Fibroblast of the aortic adventitia (primary cell): ENCODE measurements around the gene CSMD2. TPM values are rescaled to one million over a fixed set of nuclear protein-coding genes. Genes with fewer than 3 reads are reported as not detected.

ENCODE experiments used
- DNase-seq: peaks from one replicate; pipeline ENCODE4 v3.0.0-alpha.2; 2010; ENCODE audit warnings: low read depth
- H3K4me3 ChIP-seq: 2 replicates; pipeline ENCODE4 v1.5.1; 2011; ENCODE audit warnings: low read depth, mild to moderate bottlenecking, control low read depth, low read length, moderate library complexity
- total RNA-seq: library from RNA; depleted of rRNA; stranded (reverse); fragments of >200 nt; gene quantifications from 2 replicates; pipeline ENCODE4 v1.2.3, GENCODE V29; 2012; ENCODE audit warnings: low replicate concordance
- TF ChIP-seq, protein P1 (sequence below): IDR thresholded peaks from 2 replicates; pipeline ENCODE4 v1.5.1; 2011; ENCODE audit warnings: mild to moderate bottlenecking, low read length, control low read depth, inconsistent platforms; ENCODE audit not compliant: insufficient read depth

Gene CSMD2
- total RNA-seq, 1 donor, result 6.6 TPM

DNA sequence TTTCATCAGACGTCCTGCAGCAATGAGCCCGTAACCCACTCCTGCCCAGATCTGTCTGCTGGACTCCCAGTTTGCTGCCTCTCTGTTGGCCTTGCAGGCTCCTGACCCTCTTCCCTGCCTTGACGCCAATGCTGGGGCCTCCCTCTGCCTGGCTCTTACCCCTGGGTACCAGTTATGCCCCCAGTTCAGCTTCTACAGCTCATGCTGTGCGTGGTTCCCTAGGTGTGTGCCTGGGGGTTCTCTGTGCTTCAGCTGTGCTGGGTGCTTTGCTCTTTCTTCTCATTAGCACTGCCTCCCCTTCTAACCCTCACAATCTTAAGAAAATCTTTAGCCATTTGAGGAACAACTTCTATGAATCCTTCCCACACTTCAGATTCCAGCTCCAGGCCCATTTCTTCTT lies 541.2 kb downstream of the CSMD2 start:
- DNase-seq, result no peak
- TF ChIP-seq, protein P1, sequence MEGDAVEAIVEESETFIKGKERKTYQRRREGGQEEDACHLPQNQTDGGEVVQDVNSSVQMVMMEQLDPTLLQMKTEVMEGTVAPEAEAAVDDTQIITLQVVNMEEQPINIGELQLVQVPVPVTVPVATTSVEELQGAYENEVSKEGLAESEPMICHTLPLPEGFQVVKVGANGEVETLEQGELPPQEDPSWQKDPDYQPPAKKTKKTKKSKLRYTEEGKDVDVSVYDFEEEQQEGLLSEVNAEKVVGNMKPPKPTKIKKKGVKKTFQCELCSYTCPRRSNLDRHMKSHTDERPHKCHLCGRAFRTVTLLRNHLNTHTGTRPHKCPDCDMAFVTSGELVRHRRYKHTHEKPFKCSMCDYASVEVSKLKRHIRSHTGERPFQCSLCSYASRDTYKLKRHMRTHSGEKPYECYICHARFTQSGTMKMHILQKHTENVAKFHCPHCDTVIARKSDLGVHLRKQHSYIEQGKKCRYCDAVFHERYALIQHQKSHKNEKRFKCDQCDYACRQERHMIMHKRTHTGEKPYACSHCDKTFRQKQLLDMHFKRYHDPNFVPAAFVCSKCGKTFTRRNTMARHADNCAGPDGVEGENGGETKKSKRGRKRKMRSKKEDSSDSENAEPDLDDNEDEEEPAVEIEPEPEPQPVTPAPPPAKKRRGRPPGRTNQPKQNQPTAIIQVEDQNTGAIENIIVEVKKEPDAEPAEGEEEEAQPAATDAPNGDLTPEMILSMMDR, result no peak
- H3K4me3 ChIP-seq, result no peak overlapping the region

DNA sequence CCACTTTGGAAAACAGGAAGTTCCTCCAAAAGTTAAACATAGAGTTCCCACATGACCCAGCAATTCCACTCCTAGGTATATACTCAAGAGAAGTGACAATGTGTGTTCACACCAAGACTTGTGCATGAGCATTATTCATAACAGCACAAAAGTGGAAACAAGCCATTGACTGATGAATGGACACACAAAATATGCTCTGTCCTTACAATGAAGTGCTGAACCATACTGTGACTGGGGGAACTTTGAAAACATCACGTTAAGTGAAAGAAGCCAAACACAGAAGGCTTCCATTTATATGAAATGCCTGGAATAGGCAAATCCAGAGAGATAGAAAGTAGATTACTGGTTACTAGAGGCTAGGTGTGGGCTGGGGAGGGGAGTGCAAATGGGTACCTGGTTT lies 542.3 kb downstream of the CSMD2 start:
- H3K4me3 ChIP-seq, result no peak overlapping the region
- no peak for DNase-seq
- TF ChIP-seq, protein P1, result no peak

DNA sequence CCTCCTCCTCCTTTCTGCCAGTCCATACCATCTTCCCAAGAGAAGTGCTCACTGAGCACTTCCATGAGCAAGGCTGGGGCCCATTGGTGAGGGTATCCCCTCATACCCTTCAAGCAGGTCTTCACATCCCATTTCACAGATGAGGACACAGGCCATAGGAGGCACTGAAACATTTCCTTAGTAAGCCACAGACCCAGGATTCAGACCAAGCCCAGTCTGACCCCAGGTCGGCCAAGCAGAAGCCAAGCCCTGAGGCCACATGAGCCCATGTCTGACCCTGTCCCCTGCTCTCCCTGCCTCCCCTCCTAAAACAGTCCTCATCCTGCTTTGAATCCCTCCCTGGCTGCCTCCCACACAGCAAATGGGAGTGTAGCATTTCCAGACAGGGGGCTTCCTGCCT lies 546.4 kb downstream of the CSMD2 start:
- H3K4me3 ChIP-seq, result no peak overlapping the region
- no peak for DNase-seq
- TF ChIP-seq, protein P1, result no peak

DNA sequence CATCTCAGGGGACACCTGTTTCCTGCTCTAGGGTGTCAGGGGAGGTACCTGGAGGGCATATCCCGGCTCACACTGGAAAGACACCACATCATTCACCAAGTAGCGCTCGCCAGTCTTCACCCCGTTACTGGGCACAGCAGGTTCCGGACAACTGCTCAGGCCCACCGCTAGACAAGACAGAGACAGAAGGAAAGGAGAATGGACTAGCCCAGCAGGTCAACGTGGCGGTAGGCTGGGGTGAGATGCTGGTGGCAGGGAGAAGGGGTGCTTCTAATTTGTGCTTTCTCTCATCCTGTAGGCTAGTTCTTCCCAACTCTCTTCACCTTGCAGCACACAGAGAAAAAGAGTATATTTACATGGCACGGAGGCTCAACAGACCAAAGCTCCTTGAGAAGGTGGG lies 547.6 kb downstream of the CSMD2 start:
- no peak overlapping the region for H3K4me3 ChIP-seq
- TF ChIP-seq, protein P1, result no peak
- DNase-seq, result no peak

DNA sequence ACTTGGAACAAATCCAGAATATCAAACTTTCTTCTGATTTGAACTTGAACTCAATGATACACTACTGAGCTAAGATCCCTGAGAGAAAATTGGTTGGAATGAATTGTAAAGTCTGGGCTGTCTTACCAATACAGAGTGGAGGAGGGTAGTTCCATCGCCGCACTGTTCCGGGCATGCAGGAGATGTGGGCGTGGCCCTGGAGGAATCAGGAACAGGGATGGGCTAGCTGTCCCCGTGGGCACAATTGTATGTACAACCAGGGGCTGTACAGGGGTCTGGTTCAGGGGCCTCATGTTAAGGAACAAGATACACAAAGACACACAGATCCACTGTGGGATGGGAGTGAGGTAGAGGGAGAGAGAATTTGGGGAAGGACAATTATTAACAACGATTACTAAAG lies 548.2 kb downstream of the CSMD2 start:
- TF ChIP-seq, protein P1, result no peak
- no peak for DNase-seq

DNA sequence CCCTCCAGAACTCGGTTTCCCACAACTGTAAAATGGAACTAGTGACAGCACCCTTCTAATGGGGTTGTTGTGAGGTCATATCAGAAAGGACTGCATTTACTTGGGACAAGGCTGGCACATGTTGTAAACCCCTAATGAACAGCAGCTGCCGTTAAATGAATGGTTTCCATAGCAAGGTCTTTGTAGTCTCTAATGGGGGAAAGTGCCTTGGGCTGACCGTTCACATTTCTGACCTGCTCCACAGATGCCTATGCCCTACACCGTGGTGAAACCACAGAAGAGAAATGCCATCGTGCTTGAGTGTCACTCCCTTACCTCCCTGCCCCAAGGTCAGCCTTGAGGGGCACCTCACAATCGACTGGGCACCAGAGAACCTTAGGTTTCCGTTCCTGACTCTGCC lies 549.5 kb downstream of the CSMD2 start:
- no peak for DNase-seq
- TF ChIP-seq, protein P1, result no peak
- no peak overlapping the region for H3K4me3 ChIP-seq

More for the DNA sequence above, 548.2 kb downstream of the CSMD2 start:
- H3K4me3 ChIP-seq, result no peak overlapping the region

DNA sequence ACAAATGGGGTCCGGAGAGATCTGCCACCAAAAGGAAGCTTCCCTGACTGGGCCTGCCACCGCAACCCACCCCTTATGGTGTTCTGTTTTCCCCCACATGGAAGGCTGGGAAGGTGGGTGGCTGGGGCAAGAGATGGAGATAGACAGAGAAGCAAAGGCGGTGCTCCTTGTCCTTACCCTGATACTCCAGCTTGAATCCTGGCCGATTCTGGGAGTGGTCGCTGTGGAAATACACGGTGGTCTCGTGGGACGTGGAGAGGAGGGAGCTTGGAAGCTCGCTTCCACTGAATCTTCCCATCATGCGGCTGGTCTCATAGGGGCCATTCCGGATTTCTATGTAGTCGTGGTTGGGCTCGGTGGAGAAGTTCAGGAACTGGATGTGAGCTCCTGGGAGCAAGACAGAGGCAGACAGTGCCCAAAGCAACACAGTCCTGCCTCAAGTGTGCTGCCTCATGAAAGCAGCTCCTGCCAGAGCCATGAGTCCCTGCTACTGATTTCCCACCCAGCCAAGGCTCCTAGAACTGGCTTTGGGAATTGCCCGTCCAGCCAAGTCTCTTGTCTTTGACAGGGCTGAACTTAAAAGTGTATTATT lies 554.1 kb downstream of the CSMD2 start:
- no peak for DNase-seq
- TF ChIP-seq, protein P1, result no peak
- no peak overlapping the region for H3K4me3 ChIP-seq
